HepG2 (cell line): ENCODE data around the gene RPEL1. TPM values are rescaled to one million over a fixed set of nuclear protein-coding genes. Genes with fewer than 3 reads are reported as not detected.
A peak's percentile ranks its signal among the peaks of the same experiment; 100 is the strongest.
"Not testable (repeated sequence)": the region's sequence is repeated elsewhere in the genome, so short reads cannot be mapped to it uniquely, and the experiment has no call there.

Experiments
- ATAC-seq: fragments of 200-7000 bp; cut with Tn5 transposase; 3 replicates; pipeline ENCODE4 v1.9.1; 2020; ENCODE audit warnings: mild to moderate bottlenecking, moderate library complexity
- BruUV-seq: library from RNA; stranded (reverse); fragments of 400-500 nt; replicated peaks from 2 replicates; lab custom pipeline; 2021; lab: Mats Ljungman, UMichigan
- CTCF ChIA-PET: fragments of 300-600 bp; formaldehyde crosslinking; extraction: SDS; loops from one replicate; lab custom pipeline; 2021; ENCODE audit warnings: low total read pairs, inconsistent platforms, low intra/inter-chr PET ratio; lab: Yijun Ruan, JAX
- POLR2A ChIA-PET: fragments of 350-600 bp; sonication (Branson Sonifier 250); formaldehyde crosslinking; loops from one replicate; lab custom pipeline; 2020; ENCODE audit warnings: antibody characterized with exemption, inconsistent platforms; lab: Yijun Ruan, JAX
- DNase-seq: peaks from one replicate; pipeline ENCODE4 v3.0.0-alpha.2; 2015; ENCODE audit warnings: low spot score
- FAIRE-seq: peaks from 3 replicates; lab custom pipeline; 2011; peaks lifted over from hg19 to GRCh38; lab: Jason Lieb, UNC
- H2AFZ ChIP-seq: one replicate; pipeline ENCODE4 v1.6.1; 2011; ENCODE audit warnings: low read length, inconsistent platforms
- H3K27ac ChIP-seq: fragments of 300-600 bp; 3 replicates; pipeline ENCODE4 v1.8.0; 2011; ENCODE audit warnings: mixed run types, mild to moderate bottlenecking, mixed read lengths, low read length, inconsistent platforms; ENCODE audit not compliant: insufficient read depth; ENCODE audit errors: extremely low read length
- H3K27me3 ChIP-seq, 2 experiments: fragments of 200-600 bp in 1 of 2; 2 replicates in 1 of 2; 3 replicates in 1 of 2; pipeline versions ENCODE4 v1.6.0 to v1.8.0; 2011; ENCODE audit warnings: low read length in 2 of 2, mild to moderate bottlenecking in 2 of 2, moderate library complexity in 2 of 2, inconsistent platforms in 1 of 2; ENCODE audit not compliant: insufficient read depth in 2 of 2, control insufficient read depth in 1 of 2
- H3K36me3 ChIP-seq, 2 experiments: fragments of 200-600 bp in 1 of 2; replicated peaks in 1 of 2; 2 replicates in 1 of 2; 3 replicates in 1 of 2; pipeline versions ENCODE4 v1.5.1 to v1.8.0; 2011; ENCODE audit warnings: low read length in 2 of 2, inconsistent platforms in 1 of 2; ENCODE audit not compliant: insufficient read depth in 2 of 2, control insufficient read depth in 1 of 2
- H3K4me1 ChIP-seq: 2 replicates; pipeline ENCODE4 v1.5.1; 2012; ENCODE audit warnings: low read length, inconsistent platforms; ENCODE audit not compliant: insufficient read depth
- H3K4me2 ChIP-seq: 2 replicates; pipeline ENCODE4 v1.6.0; 2011; ENCODE audit warnings: low read depth, low read length, inconsistent platforms
- H3K4me3 ChIP-seq, 3 experiments: fragments of 200-600 bp in 1 of 3; sonication (generic), shearing (Covaris generic) in 1 of 3; replicated peaks in 1 of 3; 2 replicates each; pipeline ENCODE4 v1.5.1; 2011 to 2016; ENCODE audit warnings: low read length in 3 of 3, inconsistent platforms in 2 of 3, low read depth in 2 of 3, mild to moderate bottlenecking in 2 of 3, control low read depth in 1 of 3, mixed read lengths in 1 of 3; ENCODE audit not compliant: insufficient read depth in 1 of 3
- H3K79me2 ChIP-seq: one replicate; pipeline ENCODE4 v1.6.1; 2011; ENCODE audit warnings: low read length, inconsistent platforms; ENCODE audit not compliant: insufficient read depth
- H3K9ac ChIP-seq: 2 replicates; pipeline ENCODE4 v1.6.0; 2011; ENCODE audit warnings: mild to moderate bottlenecking, low read depth, low read length, inconsistent platforms; ENCODE audit not compliant: insufficient read depth
- H3K9me3 ChIP-seq: 2 replicates; pipeline ENCODE4 v1.5.1; 2012; ENCODE audit warnings: mild to moderate bottlenecking, low read length
- H4K20me1 ChIP-seq: 2 replicates; pipeline ENCODE4 v1.6.0; 2011; ENCODE audit warnings: inconsistent platforms, mild to moderate bottlenecking, low read length, moderate library complexity; ENCODE audit not compliant: insufficient read depth
- ARID5B ChIP-seq: IDR thresholded peaks from 2 replicates; pipeline ENCODE4 v1.4.0; 2020; ENCODE audit warnings: mild to moderate bottlenecking, missing genetic modification reagents
- NCOA2 ChIP-seq: sonication (generic); formaldehyde crosslinking; IDR thresholded peaks from 2 replicates; pipeline ENCODE4 v1.8.0; 2022; ENCODE audit warnings: inconsistent platforms
- TEAD3 ChIP-seq: optimal IDR thresholded peaks from 2 replicates; pipeline ENCODE3; 2016; ENCODE audit warnings: borderline replicate concordance
- ZBTB26 ChIP-seq: IDR thresholded peaks from 2 replicates; pipeline ENCODE4 v1.6.1; 2016; ENCODE audit warnings: missing compliant biosample characterization, missing genetic modification reagents, borderline replicate concordance
- WGBS: methylation state at CpG from one replicate; pipeline ENCODE4 v1.1.6; 2017; ENCODE audit warnings: low lambda C conversion rate; 5-methylcytosine and 5-hydroxymethylcytosine counted together
- in situ Hi-C: cut with HindIII; loops from 2 replicates; pipeline ENCODE4 v1.10.0; 2017; ENCODE audit warnings: low pct_unique_long_range_greater_than_20kb; ENCODE audit not compliant: extremely low pct_ligation_motif_present
- intact Hi-C: fragments of 100-400 bp; cut with micrococcal nuclease; formaldehyde crosslinking; loops from one replicate; pipeline ENCODE4 v1.10.0; 2022; ENCODE audit not compliant: unreplicated experiment
- polyA plus RNA-seq, 8 experiments: library from polyadenylated mRNA; depleted of rRNA in 3 of 8; stranded (reverse) in 7 of 8; unstranded in 1 of 8; fragments of >200 nt; fragmentation: Illumina TruSeq in 4 of 8; extraction: Trizol in 4 of 8; gene quantifications; 2 replicates each; pipeline versions ENCODE4 v1.2.1 to v1.2.3, GENCODE V29; 2011 to 2016; ENCODE audit warnings: low read depth in 4 of 8, missing spikeins in 1 of 8, mixed read lengths in 1 of 8; ENCODE audit not compliant: insufficient read depth in 1 of 8
- total RNA-seq, 5 experiments: library from RNA; depleted of rRNA; stranded (reverse); fragments of >200 nt; fragmentation: Illumina TruSeq; extraction: Trizol; gene quantifications; 2 replicates each; pipeline ENCODE4 v1.2.3, GENCODE V29; 2016; ENCODE audit warnings: low read depth in 1 of 5

RPEL1 gene
- total and polyA plus RNA-seq, 2 of the 13 experiments (the other 11 are each of a cell fraction or from before 2014, with no cell fraction given): 0.04 to 0.07 TPM

- POLR2A ChIA-PET: interaction anchor here (0.6 to 2.5 kb wide), 4 partner anchors 11 to 27 kb away, joined by 3 to 15 read pairs (median 4); no protein-coding TSS in a partner anchor
- in situ Hi-C loops, H3K4me3 ChIP-seq, ATAC-seq, H3K79me2 ChIP-seq, intact Hi-C loops, H3K27ac ChIP-seq, H3K36me3 ChIP-seq, H2AFZ ChIP-seq, H4K20me1 ChIP-seq, H3K9ac ChIP-seq, H3K9me3 ChIP-seq, DNase-seq, H3K27me3 ChIP-seq, CTCF ChIA-PET, BruUV-seq: not testable (repeated sequence)
- peaks cover 20% of the 10 kb centered on the region for H3K4me1 ChIP-seq
- H3K4me2 ChIP-seq: peak overlapping the region; percentile 18; the same call in 1 of the 2 replicates
- 5% methylated on average over 4 of the region's 4 CpGs for WGBS
- TF ChIP-seq NCOA2 (CRISPR knock-in tag): 0 out of 2 replicates have a peak, but pooled peaks have one; percentile 14
- TF ChIP-seq ZBTB26: 0 out of 2 replicates have a peak, but pooled peaks have one; percentile 28
- peak; percentile 47; the same call in 1 of the 2 replicates for TF ChIP-seq ARID5B (CRISPR knock-in tag)
- peak; percentile 92 for TF ChIP-seq TEAD3
- FAIRE-seq: peak; percentile 26
Observed at GRCh38 chr10:103216362-103216761, 29.3 kb upstream of the RPEL1 start.
